ENCODE results near the gene CCNK.

Gene CCNK

GRCh38 chr14:99519931-99520421 is 38.8 kb downstream of the CCNK start:
- no peak for DNase-seq (ENCODE audit: low read depth)

GRCh38 chr14:99520571-99521081 is 39.4 kb downstream of the CCNK start:
- DNase-seq (ENCODE audit: low read depth), result no peak

- no peak for DNase-seq (ENCODE audit: low read depth)
Measured at GRCh38 chr14:99521176-99522024, 40.2 kb downstream of the CCNK start.

- no peak for DNase-seq (ENCODE audit: low read depth)
Measured at GRCh38 chr14:99522025-99522401, 40.8 kb downstream of the CCNK start.

- DNase-seq (ENCODE audit: low read depth), result no peak
Measured at GRCh38 chr14:99522457-99522891, 41.3 kb downstream of the CCNK start.

- DNase-seq (ENCODE audit: low read depth), result no peak
Measured at GRCh38 chr14:99522934-99523703, 41.9 kb downstream of the CCNK start.

GRCh38 chr14:99523704-99524055 is 42.5 kb downstream of the CCNK start:
- no peak for DNase-seq (ENCODE audit: low read depth)

- DNase-seq (ENCODE audit: low read depth), result no peak
Measured at GRCh38 chr14:99524091-99524661, 43.0 kb downstream of the CCNK start.

- no peak for DNase-seq (ENCODE audit: low read depth)
Measured at GRCh38 chr14:99524804-99525698, 43.8 kb downstream of the CCNK start.

- DNase-seq (ENCODE audit: low read depth), result no peak
Measured at GRCh38 chr14:99525699-99526080, 44.5 kb downstream of the CCNK start.

GRCh38 chr14:99527026-99527425 is 45.8 kb downstream of the CCNK start:
- no peak for DNase-seq (ENCODE audit: low read depth)

GRCh38 chr14:99527427-99528076 is 46.3 kb downstream of the CCNK start:
- no peak for DNase-seq (ENCODE audit: low read depth)

- no peak for DNase-seq (ENCODE audit: low read depth)
Measured at GRCh38 chr14:99529899-99530298, 48.7 kb downstream of the CCNK start.

- no peak for DNase-seq (ENCODE audit: low read depth)
Measured at GRCh38 chr14:99530407-99531155, 49.4 kb downstream of the CCNK start.

GRCh38 chr14:99531251-99532096 is 50.3 kb downstream of the CCNK start:
- no peak for DNase-seq (ENCODE audit: low read depth)

- no peak for DNase-seq (ENCODE audit: low read depth)
Measured at GRCh38 chr14:99532310-99532709, 51.1 kb downstream of the CCNK start.

GRCh38 chr14:99534333-99534732 is 53.1 kb downstream of the CCNK start:
- DNase-seq (ENCODE audit: low read depth), result no peak

GRCh38 chr14:99534863-99535262 is 53.7 kb downstream of the CCNK start:
- DNase-seq (ENCODE audit: low read depth), result no peak

- DNase-seq (ENCODE audit: low read depth), result no peak
Measured at GRCh38 chr14:99535448-99535847, 54.2 kb downstream of the CCNK start.

All from CMK (cell line).